Activated naive CD4-positive, alpha-beta T cell treated with anti-CD3 and anti-CD28 coated beads, Interleukin-2, amount 50 U/mL, for 24 hours (primary cell): Measurements from ENCODE around the gene FSTL5.
A peak's percentile ranks its signal among the peaks of the same experiment; 100 is the strongest.
"Not testable (repeated sequence)": the region's sequence is repeated elsewhere in the genome, so short reads cannot be mapped to it uniquely, and the experiment has no call there.

Experiments
- H3K27ac Mint-ChIP-seq: one replicate; pipeline ENCODE4 v1.8.0; 2021; ENCODE audit warnings: mild to moderate bottlenecking, mixed read lengths
- H3K27me3 Mint-ChIP-seq: one replicate; pipeline ENCODE4 v1.8.0; 2021; ENCODE audit warnings: mixed read lengths
- H3K36me3 Mint-ChIP-seq: one replicate; pipeline ENCODE4 v1.8.0; 2021; ENCODE audit warnings: mixed read lengths
- H3K4me1 Mint-ChIP-seq: one replicate; pipeline ENCODE4 v1.8.0; 2021; ENCODE audit warnings: mixed read lengths
- H3K4me3 Mint-ChIP-seq: one replicate; pipeline ENCODE4 v1.8.0; 2021; ENCODE audit warnings: mild to moderate bottlenecking, mixed read lengths
- H3K9me3 Mint-ChIP-seq: one replicate; pipeline ENCODE4 v1.8.0; 2021; ENCODE audit warnings: mixed read lengths

FSTL5 gene

DNA sequence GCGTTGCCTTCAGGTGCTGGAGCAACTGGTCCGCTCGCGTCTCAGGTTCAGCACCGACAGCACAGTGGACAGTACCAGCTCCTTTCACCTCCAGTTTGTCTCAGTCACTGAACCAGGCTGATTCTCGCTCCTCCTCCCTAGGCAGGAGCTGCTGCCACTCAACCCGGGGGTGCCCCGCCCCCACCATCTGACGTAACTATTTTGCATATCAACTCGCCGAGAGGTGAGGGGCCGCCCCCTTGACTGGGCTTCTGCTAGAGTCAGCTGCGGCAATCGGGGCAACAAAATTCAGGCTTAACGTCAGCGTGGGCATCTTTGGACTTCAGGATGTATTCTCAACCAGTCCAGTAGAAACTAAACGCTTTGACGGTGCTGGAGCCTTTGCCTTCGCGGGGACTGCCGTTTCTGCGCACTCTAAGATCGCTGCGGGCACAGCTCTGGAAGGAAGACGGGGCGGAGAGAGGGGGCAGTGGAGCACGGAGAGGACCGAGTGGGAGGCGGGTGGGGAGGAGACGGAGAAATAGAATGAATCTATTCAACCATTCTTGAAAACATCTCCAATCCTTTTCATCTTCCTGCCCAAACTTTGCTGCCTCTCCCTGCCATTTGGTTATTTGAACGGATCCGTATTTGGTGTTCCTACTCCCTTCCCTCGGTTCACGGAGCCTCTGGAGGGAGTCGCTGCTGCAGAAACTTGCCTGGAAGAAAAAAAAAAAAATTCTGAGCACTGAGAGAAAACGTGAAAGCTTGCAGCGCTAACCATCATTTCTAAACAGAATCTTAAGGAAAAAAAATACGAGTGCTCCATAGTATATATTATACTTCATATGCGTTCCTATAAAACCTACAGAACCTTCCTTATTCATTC lies at the start of gene FSTL5:
TSS of gene FSTL5 (minus strand) at position 109 of the 868 bp plus-strand sequence. CDS start 52,604 bp downstream, outside the sequence.
- Mint-ChIP-seq H3K27ac (no peak within 1 kb of the TSS), H3K4me1 (no peaks in the 10 kb centered on the region), H3K4me3 (peak within 1 kb of the TSS; percentile 82), H3K27me3 (peaks cover 4% of the 10 kb centered on the region), H3K36me3 (no peaks in the 10 kb centered on the region), H3K9me3 (no peaks in the 10 kb centered on the region)

DNA sequence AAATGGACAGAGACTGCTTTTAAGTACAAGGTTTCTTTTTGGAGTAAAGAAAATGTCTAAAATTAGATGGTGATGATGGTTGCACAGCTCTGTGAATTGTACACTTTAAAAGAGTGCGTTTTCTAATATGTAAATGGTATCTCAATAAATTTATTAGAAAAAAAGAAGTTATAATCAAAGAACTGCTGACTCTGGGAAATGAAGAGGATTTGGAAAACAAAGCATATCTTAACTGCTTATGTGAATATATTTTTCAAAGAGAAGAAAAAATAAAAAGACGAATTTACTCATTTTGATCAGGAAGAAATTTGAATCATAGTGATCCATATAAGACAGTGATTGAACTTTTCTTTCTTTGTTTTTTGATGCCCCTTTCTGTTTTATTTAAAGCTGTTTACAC lies 45.9 kb upstream of the FSTL5 start:
- H3K9me3 Mint-ChIP-seq: no peaks in the 10 kb centered on the region
- no peak overlapping the region for H3K27ac Mint-ChIP-seq

DNA sequence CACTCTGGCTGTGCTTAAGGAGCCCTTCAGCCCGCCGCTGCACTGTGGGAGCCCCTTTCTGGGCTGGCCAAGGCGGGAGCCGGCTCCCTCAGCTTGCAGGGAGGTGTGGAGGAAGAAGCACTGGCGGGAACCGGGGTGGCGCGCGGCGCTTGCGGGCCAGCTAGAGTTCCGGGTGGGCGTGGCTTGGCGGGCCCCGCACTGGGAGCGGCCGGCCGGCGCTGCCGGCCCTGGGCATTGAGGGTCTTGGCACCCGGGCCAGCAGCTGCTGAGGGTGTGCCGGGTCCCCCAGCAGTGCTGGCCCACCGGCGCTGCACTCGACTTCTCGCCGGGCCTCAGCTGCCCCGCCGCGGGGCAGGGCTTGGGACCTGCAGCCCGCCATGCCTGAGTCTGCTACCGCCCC lies 39.7 kb upstream of the FSTL5 start:
- not testable (repeated sequence) for H3K27ac Mint-ChIP-seq, H3K36me3 Mint-ChIP-seq, H3K4me1 Mint-ChIP-seq, H3K4me3 Mint-ChIP-seq, H3K27me3 Mint-ChIP-seq, H3K9me3 Mint-ChIP-seq

More for the DNA sequence above, 45.9 kb upstream of the FSTL5 start:
- no peaks in the 10 kb centered on the region for H3K4me1 Mint-ChIP-seq
- H3K27me3 Mint-ChIP-seq: no peaks in the 10 kb centered on the region
- no peak overlapping the region for H3K4me3 Mint-ChIP-seq
- no peaks in the 10 kb centered on the region for H3K36me3 Mint-ChIP-seq

DNA sequence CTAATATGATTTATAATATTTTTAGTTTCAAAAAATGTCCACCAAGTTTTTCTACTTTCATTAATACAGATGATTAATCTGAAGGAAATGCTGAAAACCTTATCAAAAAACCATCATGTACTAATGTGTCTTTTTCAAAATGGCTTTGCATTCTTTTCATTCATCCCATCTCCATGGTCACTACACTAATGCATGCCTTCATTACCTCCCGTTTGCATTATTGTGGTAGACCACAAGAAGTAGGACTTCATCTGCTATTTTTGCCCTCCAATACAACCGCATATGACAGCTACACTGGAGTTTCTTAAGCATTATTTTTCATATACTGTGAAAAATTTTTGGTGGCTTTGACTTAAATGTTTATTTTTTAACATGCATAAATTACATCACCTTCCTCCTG lies 37.9 kb upstream of the FSTL5 start:
- Mint-ChIP-seq H3K4me1 (no peaks in the 10 kb centered on the region), H3K36me3 (no peaks in the 10 kb centered on the region), H3K9me3 (no peaks in the 10 kb centered on the region), H3K27ac (no peak overlapping the region), H3K27me3 (no peaks in the 10 kb centered on the region), H3K4me3 (no peak overlapping the region)

DNA sequence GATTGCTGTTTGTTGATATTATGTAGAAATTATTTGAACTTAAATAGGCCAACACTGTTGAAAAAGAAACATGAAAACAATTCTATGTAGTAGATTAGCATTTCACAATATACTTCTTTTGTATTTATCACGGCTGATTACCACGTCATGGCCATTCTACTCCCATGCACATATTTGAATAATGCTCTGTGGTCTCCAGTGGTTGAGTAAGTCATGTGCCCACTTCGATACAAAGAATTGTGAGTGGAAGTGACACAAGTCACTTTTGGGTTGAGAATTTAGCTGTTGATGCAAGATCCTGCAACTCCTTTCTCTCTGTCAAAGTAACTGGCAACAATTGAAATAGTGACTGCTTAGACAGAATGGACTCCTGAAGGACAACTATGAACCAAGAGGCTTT lies 6.7 kb upstream of the FSTL5 start:
- Mint-ChIP-seq H3K36me3 (no peaks in the 10 kb centered on the region), H3K4me1 (no peaks in the 10 kb centered on the region), H3K27ac (no peak overlapping the region), H3K9me3 (no peaks in the 10 kb centered on the region), H3K27me3 (peaks cover 2% of the 10 kb centered on the region), H3K4me3 (no peak overlapping the region)

DNA sequence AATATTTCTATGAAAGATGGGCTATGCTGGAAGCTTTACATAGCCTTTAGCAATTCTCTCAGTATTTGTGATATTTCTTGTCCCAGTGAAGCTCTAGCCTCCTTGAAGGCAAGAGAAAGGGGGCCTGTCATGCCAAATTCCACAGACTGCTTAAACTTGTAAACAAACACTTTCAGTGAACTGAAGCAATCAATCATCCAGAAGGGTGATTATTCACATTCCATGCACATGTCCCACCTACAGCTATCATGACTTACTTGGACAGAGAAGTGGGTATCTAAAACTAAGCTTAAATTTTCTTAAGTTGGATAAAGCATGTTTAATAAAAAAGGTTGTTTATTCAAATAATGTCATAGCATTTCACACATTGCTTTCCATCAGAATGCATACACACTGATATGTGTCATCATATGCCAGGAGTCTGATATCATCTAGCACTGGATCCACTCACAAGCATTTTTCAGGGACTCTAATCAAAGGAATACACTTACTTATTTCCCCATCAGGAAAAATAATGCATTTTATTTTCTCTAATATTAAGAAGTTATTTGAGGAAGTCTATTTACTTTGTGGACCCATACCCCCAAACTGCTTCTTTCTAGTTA lies 1.2 kb upstream of the FSTL5 start:
- Mint-ChIP-seq H3K9me3 (no peaks in the 10 kb centered on the region), H3K4me1 (no peaks in the 10 kb centered on the region), H3K36me3 (no peaks in the 10 kb centered on the region), H3K27me3 (peaks cover 4% of the 10 kb centered on the region), H3K4me3 (no peak overlapping the region), H3K27ac (no peak overlapping the region)

DNA sequence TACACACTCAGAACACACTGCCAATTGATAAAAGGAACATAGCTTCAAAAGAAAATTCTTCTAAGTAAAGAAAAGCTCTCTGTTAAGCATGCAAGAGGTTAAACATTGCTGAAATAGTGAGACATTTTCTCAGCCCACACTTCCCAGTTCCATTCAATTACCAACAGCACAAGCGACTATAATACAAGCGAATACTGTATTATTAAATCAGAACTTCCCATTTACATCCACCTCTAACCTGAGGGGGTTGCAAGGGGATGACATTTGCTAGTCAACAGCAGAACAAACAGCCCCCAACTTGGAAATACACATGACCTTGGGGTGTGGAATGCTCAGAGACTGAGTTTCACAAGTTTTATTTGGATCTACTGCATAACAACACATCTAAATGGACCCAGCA lies 1.1 kb downstream of the FSTL5 start:
- H3K27me3 Mint-ChIP-seq: peaks cover 4% of the 10 kb centered on the region
- no peak overlapping the region for H3K4me3 Mint-ChIP-seq
- no peak overlapping the region for H3K27ac Mint-ChIP-seq
- H3K4me1 Mint-ChIP-seq: no peaks in the 10 kb centered on the region
- H3K36me3 Mint-ChIP-seq: no peaks in the 10 kb centered on the region
- no peaks in the 10 kb centered on the region for H3K9me3 Mint-ChIP-seq

DNA sequence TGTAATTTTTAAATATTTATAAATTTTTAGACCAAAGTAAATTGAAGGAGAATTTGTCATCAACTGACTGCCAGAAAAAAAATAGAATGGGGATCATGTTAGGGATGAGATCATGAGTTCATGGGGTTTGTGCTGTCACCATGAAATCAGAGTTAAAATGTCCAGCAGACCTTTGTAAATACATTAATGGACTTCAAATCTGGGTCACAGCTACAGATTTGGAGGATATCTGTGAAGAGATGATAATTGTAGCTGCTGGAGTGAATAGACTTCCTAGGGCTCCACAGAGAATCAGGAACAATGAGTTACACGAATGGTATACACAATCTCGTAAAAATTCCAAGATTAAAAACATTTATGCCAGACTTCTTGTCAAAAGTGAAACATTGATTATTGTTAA lies 6.6 kb downstream of the FSTL5 start:
- Mint-ChIP-seq H3K4me3 (no peak overlapping the region), H3K4me1 (no peaks in the 10 kb centered on the region), H3K27ac (no peak overlapping the region), H3K27me3 (no peaks in the 10 kb centered on the region), H3K36me3 (no peaks in the 10 kb centered on the region), H3K9me3 (no peaks in the 10 kb centered on the region)

DNA sequence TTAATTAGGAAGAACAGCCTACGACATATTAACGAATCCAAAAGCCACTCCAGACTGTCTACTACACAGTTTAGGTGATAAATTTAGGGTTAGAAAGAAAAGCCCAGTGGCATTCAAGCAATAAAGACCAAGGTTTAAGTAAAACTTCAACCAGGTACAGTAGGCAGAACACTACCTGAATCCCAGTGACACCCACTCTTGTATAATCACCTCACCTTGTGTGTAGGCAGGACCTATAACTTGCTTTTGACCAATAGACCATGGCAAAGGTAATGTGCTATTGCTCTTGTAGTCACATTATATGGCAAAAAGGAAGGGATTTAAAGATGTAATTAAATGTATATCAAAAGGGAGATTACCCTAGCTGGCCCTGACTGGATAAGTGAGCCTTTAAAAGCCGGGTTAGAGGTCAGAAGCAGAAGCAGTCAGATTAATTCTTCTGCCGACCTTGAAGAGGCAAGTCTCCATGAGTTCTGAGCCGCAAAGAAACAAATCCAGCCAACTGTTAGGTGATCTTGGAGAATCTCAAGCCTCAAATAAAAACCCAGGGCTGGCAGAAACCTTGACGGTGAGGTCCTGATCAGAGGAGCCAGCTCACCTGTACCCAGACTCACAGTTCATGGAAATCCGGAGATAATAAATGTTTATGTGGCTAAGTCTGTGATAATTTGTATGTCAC lies 8.8 kb downstream of the FSTL5 start:
- H3K4me1 Mint-ChIP-seq: no peaks in the 10 kb centered on the region
- no peaks in the 10 kb centered on the region for H3K36me3 Mint-ChIP-seq
- no peaks in the 10 kb centered on the region for H3K9me3 Mint-ChIP-seq
- no peak overlapping the region for H3K4me3 Mint-ChIP-seq
- no peaks in the 10 kb centered on the region for H3K27me3 Mint-ChIP-seq
- H3K27ac Mint-ChIP-seq: no peak overlapping the region

DNA sequence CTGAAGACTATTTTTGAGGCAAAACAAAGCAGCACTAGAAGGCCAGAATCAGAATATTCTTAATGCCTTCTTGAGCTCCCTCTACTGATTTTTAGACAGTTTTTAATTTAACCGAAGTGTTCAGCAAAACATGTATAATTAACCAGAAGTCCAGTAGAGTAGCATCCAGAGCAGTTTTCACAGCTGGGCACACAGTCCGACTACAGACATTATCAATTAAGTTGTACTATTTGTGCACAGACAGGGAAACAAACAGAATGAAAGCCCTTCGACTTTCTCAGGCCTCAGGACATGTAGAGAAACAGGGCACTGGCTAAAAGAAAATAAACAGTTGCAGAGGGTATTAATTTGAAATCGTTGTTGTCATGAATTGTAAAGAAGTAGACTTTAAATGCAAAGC lies 11.9 kb downstream of the FSTL5 start:
- Mint-ChIP-seq H3K4me1 (no peaks in the 10 kb centered on the region), H3K36me3 (no peaks in the 10 kb centered on the region), H3K27me3 (no peaks in the 10 kb centered on the region), H3K4me3 (no peak overlapping the region), H3K9me3 (no peaks in the 10 kb centered on the region), H3K27ac (no peak overlapping the region)

DNA sequence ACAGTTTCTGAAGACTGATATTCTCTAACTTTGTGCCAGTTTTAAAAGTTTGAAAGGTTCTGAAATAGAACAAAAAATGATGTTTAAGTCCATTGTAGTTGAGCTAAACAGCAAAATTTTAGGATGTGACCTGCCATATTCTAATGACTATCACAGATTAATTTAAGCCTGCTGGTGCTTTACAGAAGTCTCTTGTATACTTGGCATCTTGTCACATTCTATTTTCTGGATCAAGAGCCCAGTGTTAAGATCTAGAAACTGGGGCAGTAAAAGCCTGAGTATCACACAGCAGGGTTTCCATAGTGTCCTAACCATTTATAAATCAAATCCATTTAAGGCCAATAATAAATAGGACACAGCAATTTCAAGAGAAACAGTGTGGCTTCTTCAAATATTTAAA lies 12.4 kb downstream of the FSTL5 start:
- Mint-ChIP-seq H3K4me3 (no peak overlapping the region), H3K36me3 (no peaks in the 10 kb centered on the region), H3K27ac (no peak overlapping the region), H3K27me3 (no peaks in the 10 kb centered on the region), H3K9me3 (no peaks in the 10 kb centered on the region), H3K4me1 (no peaks in the 10 kb centered on the region)

DNA sequence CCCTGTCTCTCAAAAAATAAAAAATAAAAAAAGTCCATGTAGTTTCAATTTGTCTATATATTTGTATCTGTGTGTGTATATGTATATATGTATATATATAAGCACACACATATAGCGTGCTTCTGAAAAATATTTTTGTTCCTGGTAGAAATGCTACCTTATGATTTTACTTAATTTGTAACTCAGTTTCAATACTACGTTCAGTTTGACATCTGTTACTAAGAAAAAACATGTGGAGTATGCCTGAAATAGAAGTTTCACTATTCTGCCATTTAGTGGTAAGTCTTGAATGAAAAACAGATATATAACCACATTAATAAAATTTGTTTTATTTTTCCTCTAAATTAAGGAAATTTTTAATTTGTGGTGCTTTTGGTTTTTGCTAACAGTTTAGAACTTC lies 14.2 kb downstream of the FSTL5 start:
- Mint-ChIP-seq H3K9me3 (no peaks in the 10 kb centered on the region), H3K4me1 (no peaks in the 10 kb centered on the region), H3K4me3 (no peak overlapping the region)

DNA sequence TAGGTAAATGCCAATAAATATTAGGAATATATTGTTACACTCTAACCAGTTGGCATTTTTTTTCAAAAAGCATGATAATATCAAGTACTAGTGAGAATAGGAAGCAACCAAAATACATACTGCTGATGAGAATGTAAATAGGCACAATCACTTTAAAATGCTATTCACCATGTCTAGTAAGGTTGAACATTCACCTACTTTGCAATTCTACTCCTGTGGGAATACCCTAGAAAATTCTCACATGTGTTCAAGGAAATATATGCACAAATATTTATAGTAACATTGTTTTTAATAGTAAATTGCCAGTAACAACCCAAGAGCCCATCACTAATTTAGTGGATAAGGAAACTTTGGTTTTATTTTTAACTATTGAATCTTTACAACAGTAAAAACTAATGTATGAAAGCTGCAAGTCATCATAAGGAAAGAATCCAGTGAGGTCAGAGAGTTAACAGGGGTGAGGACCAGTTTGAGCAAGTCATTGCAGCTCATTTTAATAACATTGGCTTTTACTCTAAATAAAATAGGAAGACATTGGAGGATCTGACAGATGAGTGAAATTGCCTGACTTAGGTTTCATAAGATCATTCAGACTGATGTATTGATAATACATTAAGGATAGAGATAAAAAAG lies 23.6 kb downstream of the FSTL5 start:
- Mint-ChIP-seq H3K36me3 (no peaks in the 10 kb centered on the region), H3K27me3 (no peaks in the 10 kb centered on the region)

More for the DNA sequence above, 14.2 kb downstream of the FSTL5 start:
- Mint-ChIP-seq H3K27me3 (no peaks in the 10 kb centered on the region), H3K36me3 (no peaks in the 10 kb centered on the region), H3K27ac (no peak overlapping the region)

DNA sequence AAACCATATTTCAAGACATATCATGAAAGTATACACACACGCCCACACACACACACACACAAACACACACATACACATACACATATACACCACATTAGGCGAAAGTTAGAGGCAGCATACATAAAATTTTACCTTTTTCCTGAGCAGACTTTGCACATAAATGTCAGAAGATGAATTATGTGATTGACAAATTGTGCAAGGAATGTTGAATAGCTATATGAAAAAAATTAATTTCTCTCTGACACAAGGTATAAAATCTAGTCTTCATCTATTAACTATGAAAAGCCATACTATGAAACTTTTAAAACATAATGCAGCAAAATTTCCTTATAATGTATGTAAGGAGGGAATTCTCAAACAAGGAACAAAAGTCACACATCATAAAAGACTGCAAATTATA lies 24.4 kb downstream of the FSTL5 start:
- Mint-ChIP-seq H3K36me3 (no peaks in the 10 kb centered on the region), H3K4me1 (no peaks in the 10 kb centered on the region), H3K27me3 (no peaks in the 10 kb centered on the region), H3K27ac (no peak overlapping the region), H3K4me3 (no peak overlapping the region), H3K9me3 (peaks cover 5% of the 10 kb centered on the region)

More for the DNA sequence above, 23.6 kb downstream of the FSTL5 start:
- H3K27ac Mint-ChIP-seq: no peak overlapping the region
- H3K4me3 Mint-ChIP-seq: no peak overlapping the region
- H3K9me3 Mint-ChIP-seq: peaks cover 5% of the 10 kb centered on the region
- no peaks in the 10 kb centered on the region for H3K4me1 Mint-ChIP-seq

DNA sequence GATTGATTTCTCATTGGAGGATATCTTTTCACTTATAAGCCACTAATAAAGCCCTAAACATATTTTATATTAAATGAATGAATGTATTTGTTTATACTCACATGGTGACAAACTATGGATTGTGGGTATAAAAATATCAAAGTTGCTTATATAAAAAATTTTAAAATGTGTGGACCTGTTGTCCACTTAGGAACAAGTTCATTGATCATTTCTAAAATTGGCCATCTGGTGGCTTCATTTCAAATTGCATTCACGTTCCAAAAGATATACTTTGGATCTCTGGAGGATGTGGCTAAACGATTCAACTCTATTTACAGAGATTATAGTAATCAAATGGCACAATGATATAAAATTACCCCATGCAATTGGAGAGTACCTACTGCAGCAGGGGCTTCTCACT lies 32.5 kb downstream of the FSTL5 start:
- no peaks in the 10 kb centered on the region for H3K4me1 Mint-ChIP-seq
- no peaks in the 10 kb centered on the region for H3K9me3 Mint-ChIP-seq
- no peak overlapping the region for H3K27ac Mint-ChIP-seq
- H3K27me3 Mint-ChIP-seq: no peaks in the 10 kb centered on the region
- no peaks in the 10 kb centered on the region for H3K36me3 Mint-ChIP-seq
- no peak overlapping the region for H3K4me3 Mint-ChIP-seq

DNA sequence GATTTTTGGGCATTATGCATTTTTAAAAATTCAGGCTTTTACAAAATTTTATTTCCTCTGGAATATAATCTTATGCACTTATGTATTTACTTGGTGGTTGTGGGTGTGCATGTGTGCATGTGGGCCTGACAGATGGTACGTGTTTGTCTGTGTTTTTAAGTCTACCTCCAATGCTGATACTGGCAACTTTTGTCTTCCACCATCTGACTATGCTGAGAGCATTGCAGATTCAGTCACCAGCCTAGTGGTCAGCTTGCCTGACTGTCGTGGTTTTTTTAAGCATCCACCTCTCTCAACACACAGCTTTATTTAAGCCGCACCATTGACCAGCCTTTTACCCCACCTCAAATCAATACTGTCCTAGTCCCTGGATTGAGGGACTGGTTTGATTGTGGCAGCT lies 37.1 kb downstream of the FSTL5 start:
- Mint-ChIP-seq H3K27me3 (no peaks in the 10 kb centered on the region), H3K4me3 (no peak overlapping the region), H3K27ac (no peak overlapping the region), H3K9me3 (no peaks in the 10 kb centered on the region), H3K4me1 (no peaks in the 10 kb centered on the region), H3K36me3 (no peaks in the 10 kb centered on the region)
